Measurements from ENCODE around the gene HLA-DQB2.

DNA sequence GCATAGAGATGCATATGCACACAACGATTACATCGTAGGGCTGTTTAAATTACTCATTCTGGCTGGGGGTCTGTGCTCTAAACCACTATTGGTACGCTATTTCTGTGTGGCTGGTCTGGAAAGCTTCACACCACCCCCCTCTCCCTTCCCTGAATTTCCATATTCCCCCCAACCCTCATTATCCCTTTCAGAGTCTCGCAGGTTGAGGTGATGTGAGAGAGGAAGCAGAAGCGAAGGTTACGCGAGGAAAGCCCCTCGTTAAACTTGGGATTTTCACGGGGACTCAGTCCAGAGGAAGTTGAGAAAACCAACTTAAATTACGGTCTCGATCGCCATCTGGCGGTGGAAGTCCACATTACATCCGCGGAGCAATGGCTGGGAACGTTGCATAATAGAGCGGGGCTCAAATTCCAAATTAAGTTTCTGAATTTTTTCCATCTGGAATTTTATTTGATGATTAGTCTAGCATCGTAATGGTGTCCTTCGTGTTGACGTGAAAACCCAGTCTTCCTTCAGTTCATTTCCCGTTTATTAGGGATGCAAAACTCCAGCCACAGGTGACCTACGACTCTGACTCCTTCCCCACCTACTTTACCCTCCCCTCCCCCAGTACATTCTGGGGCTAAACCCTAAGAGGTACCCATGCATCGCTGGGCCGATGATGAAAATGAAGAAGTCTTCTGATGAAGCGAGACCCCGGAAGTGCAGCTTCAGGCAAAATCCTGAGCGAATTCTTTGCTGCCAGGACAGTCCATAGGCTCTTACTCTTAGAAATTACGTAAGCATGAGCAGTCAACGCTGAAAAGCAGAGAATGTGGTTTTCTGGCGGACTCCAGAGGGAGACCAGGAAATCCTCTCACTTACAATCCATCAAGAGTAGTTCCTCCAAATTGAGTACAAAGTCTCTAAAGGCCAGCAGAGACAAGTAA is 33.8 kb upstream of the HLA-DQB2 start:
- TF ChIP-seq, protein P1, sequence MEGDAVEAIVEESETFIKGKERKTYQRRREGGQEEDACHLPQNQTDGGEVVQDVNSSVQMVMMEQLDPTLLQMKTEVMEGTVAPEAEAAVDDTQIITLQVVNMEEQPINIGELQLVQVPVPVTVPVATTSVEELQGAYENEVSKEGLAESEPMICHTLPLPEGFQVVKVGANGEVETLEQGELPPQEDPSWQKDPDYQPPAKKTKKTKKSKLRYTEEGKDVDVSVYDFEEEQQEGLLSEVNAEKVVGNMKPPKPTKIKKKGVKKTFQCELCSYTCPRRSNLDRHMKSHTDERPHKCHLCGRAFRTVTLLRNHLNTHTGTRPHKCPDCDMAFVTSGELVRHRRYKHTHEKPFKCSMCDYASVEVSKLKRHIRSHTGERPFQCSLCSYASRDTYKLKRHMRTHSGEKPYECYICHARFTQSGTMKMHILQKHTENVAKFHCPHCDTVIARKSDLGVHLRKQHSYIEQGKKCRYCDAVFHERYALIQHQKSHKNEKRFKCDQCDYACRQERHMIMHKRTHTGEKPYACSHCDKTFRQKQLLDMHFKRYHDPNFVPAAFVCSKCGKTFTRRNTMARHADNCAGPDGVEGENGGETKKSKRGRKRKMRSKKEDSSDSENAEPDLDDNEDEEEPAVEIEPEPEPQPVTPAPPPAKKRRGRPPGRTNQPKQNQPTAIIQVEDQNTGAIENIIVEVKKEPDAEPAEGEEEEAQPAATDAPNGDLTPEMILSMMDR (IDR thresholded peaks at IDR 0.05; ENCODE audit: low read depth, low read length), result peak; percentile 80
- no peak for TF ChIP-seq EZH2phosphoT487 (IDR thresholded peaks at IDR 0.05; ENCODE audit: low read depth)

Data from OCI-LY3 (cell line).